Measurements from ENCODE around the gene DENND6A.

Gene DENND6A

GRCh38 chr3:57682284-57682683, 10.6 kb downstream of the DENND6A start:
- DNase-seq (ENCODE audit: low read depth), result no peak

GRCh38 chr3:57681691-57682090, 11.2 kb downstream of the DENND6A start:
- TF ChIP-seq CTCF (IDR thresholded peaks at IDR 0.05; ENCODE audit: insufficient read depth, low read depth, low read length, missing control alignments), result no peak
- DNase-seq (ENCODE audit: low read depth), result no peak
- H3K4me3 ChIP-seq (ENCODE audit: low read depth, low read length), result no peak overlapping the region

More at GRCh38 chr3:57682284-57682683, 10.6 kb downstream of the DENND6A start:
- H3K4me3 ChIP-seq (ENCODE audit: low read depth, low read length), result no peak overlapping the region
- no peak for TF ChIP-seq CTCF (IDR thresholded peaks at IDR 0.05; ENCODE audit: insufficient read depth, low read depth, low read length, missing control alignments)

GRCh38 chr3:57680046-57680445, 12.8 kb downstream of the DENND6A start:
- H3K4me3 ChIP-seq (ENCODE audit: low read depth, low read length), result no peak overlapping the region
- DNase-seq (ENCODE audit: low read depth), result no peak
- TF ChIP-seq CTCF (IDR thresholded peaks at IDR 0.05; ENCODE audit: insufficient read depth, low read depth, low read length, missing control alignments), result no peak

GRCh38 chr3:57675530-57675929, 17.3 kb downstream of the DENND6A start:
- TF ChIP-seq CTCF (IDR thresholded peaks at IDR 0.05; ENCODE audit: insufficient read depth, low read depth, low read length, missing control alignments), result no peak
- peak; percentile 29 for DNase-seq (ENCODE audit: low read depth)
- H3K4me3 ChIP-seq (ENCODE audit: low read depth, low read length), result no peak overlapping the region

- TF ChIP-seq CTCF (IDR thresholded peaks at IDR 0.05; ENCODE audit: insufficient read depth, low read depth, low read length, missing control alignments), result no peak
- H3K4me3 ChIP-seq (ENCODE audit: low read depth, low read length), result no peak overlapping the region
- DNase-seq (ENCODE audit: low read depth), result no peak
Observed at GRCh38 chr3:57673156-57673555, 19.7 kb downstream of the DENND6A start.

- no peak for TF ChIP-seq CTCF (IDR thresholded peaks at IDR 0.05; ENCODE audit: insufficient read depth, low read depth, low read length, missing control alignments)
- DNase-seq (ENCODE audit: low read depth), result no peak
- H3K4me3 ChIP-seq (ENCODE audit: low read depth, low read length), result no peak overlapping the region
Observed at GRCh38 chr3:57670543-57670942, 22.3 kb downstream of the DENND6A start.

- H3K4me3 ChIP-seq (ENCODE audit: low read depth, low read length), result no peak overlapping the region
- no peak for TF ChIP-seq CTCF (IDR thresholded peaks at IDR 0.05; ENCODE audit: insufficient read depth, low read depth, low read length, missing control alignments)
- DNase-seq (ENCODE audit: low read depth), result no peak
Observed at GRCh38 chr3:57661404-57661803, 31.5 kb downstream of the DENND6A start.
